ENCODE data around the gene PLEKHA6.
A peak's percentile ranks its signal among the peaks of the same experiment; 100 is the strongest.

The PLEKHA6 gene

GRCh38 chr1:204383163-204383904, 23.6 kb upstream of the PLEKHA6 start:
- no peak for DNase-seq (ENCODE audit: low read depth, low spot score)

DNA sequence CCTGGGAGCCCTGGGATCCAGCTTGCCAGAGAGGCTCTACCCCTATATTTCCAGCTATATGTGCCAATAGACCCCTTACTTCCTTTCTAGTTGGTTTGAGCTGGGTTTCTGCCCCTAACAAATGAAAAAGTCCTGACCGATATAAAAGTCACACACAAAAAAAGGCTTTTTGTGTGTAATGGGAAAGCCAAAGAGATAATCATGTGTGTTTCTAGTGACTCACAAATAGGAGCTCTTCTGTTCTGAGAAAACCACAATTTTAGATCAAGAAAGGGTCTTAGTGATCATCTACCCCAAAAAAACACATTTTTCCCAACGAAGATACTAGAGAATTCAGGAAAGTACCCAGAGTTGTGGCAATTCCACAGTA, 23.0 kb upstream of the PLEKHA6 start:
- DNase-seq (ENCODE audit: low read depth, low spot score), result no peak

GRCh38 chr1:204380293-204380831, 20.6 kb upstream of the PLEKHA6 start:
- DNase-seq (ENCODE audit: low read depth, low spot score), result no peak

- no peak for DNase-seq (ENCODE audit: low read depth, low spot score)
These were observed 18.3 kb upstream of the PLEKHA6 start for GRCh38 chr1:204377800-204378668.

GRCh38 chr1:204376919-204377799, 17.4 kb upstream of the PLEKHA6 start:
- DNase-seq (ENCODE audit: low read depth, low spot score), result no peak

- DNase-seq (ENCODE audit: low read depth, low spot score), result no peak
These were observed 16.7 kb upstream of the PLEKHA6 start for GRCh38 chr1:204376465-204376864.

DNA sequence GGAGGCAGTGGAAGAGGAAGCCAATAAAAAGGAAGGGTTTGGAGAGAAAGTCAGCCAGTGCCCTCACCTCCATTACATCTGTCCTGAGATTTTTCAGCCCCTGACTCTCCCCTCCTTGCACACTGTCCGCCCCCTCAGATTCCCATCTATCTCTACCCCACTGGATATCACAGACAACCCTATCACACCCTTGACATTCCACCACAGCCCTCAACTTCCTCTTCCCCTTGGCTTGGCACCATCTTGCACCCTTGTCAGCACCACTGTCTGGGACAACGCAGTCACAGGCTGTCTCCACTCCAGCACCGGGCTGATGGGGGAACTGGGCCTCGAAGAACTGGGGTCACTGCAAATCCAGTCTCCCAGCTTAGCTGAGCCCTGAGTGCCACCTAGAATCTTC, 14.2 kb upstream of the PLEKHA6 start:
- no peak for DNase-seq (ENCODE audit: low read depth, low spot score)

DNA sequence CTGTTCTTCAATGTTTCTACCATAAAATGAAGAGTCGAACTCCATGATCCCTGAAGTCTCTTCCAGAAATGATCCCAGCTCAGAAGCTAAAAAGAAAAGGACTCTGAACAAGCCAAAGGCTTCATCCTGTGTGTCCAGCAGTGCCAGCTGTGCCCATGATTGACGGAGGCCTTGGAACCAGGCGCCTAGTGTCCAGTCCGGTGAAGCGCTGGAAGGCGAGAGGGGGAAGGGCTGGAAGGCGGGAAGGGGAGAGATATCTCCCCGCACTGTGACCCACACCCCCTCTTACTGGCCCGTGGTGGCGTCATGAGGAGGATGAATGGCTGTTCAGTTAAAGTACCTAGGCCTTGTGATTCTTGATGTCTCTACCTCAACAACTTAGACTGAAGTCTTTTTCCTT, 10.4 kb upstream of the PLEKHA6 start:
- no peak for DNase-seq (ENCODE audit: low read depth, low spot score)

- no peak for DNase-seq (ENCODE audit: low read depth, low spot score)
These were observed 9.4 kb upstream of the PLEKHA6 start for GRCh38 chr1:204368996-204369726.

- no peak for DNase-seq (ENCODE audit: low read depth, low spot score)
These were observed 8.2 kb upstream of the PLEKHA6 start for GRCh38 chr1:204367956-204368355.

DNA sequence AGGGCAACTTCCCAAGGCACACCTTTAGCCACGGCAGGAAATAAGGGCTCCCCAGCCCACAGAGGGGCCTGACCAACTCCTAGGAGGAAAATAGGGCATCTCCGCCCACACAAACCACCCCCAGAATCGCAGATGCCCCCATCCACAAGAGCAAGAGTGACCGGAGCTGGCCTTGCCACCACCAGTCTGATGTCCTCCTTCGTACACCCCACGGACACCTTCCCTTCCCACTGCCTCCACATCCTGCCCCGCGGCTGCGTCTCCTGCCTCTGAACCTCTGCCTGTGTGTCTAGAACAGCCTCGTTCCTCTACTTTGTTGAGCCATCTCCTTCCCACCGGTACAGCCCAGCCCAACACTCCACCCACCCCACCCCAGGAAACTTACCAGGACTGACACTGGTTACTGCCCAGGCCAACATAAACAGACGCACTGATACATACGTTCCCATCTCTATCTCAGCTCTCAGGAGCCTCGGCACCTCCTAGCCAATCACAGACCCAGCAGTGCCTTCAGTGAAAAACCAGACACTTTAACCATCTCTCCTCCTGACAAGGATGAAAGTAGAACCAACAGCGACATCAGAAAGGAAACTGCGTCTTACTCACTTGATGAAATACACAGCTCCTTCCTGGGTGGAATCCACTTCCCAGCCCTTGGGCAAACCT, 7.6 kb upstream of the PLEKHA6 start:
- DNase-seq (ENCODE audit: low read depth, low spot score), result no peak

DNA sequence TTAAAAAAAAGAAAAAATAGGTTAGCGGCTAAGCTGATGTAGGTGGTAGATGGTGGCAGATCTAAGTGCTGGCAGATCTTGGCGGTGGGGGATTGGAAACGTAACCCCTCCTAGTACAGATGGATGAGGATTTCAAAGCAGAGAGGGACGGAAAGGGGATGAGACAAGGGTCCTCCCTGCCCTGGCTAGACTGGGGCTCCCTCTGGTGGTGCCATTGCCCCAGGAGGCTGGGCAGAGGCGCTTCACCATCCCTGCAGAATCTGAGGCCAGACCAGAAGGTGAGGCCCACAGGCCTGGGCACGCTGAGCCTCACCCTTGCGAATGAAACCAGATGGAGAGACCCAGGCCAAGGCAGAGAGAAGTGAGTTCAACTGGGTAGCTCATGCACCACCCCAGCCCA, 7.0 kb upstream of the PLEKHA6 start:
- no peak for DNase-seq (ENCODE audit: low read depth, low spot score)

- peak; percentile 42 for DNase-seq (ENCODE audit: low read depth, low spot score)
These were observed 3.8 kb upstream of the PLEKHA6 start for GRCh38 chr1:204363335-204364114.

DNA sequence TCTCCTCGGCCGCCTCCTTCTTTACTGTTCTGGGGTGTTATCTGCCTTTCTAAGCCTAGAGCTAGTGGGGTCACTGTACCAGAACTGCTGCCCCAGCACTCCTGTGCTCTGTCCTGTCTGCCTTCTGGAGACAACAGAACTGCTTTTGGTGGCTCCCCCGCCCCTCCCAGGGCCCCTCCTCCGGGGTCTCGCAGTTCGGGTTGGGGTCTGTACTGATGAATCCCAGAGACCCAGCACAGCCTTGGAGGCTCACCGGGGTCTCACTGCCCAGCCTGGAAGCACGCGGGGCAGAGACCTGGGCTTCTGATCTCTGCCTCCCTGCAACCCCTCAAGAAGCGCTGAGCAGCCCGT, 3.2 kb upstream of the PLEKHA6 start:
- no peak for DNase-seq (ENCODE audit: low read depth, low spot score)

- DNase-seq (ENCODE audit: low read depth, low spot score), result no peak
These were observed 2.1 kb upstream of the PLEKHA6 start for GRCh38 chr1:204361781-204362180.

DNA sequence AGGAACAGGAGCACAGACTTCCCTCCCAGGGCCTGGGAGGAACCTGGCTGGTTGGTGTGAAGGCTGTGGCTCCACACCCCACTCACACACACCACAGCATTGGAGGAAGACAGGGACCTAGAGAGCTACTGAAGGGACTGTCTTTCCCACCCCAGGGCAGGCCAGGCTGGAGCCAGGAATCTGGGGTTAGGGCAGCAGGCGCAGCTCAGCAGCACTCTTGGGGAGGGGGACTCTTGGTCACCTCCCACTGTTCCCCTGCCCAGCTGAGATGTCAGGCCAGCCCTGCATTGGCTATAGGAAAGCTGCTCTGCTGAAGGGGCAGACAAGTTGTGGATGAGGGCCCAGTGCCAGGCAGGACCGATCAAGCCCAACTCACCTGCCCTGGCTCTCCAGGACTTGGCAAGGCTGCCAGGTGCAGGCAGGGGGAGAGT, 1.6 kb upstream of the PLEKHA6 start:
- DNase-seq (ENCODE audit: low read depth, low spot score), result no peak

DNA sequence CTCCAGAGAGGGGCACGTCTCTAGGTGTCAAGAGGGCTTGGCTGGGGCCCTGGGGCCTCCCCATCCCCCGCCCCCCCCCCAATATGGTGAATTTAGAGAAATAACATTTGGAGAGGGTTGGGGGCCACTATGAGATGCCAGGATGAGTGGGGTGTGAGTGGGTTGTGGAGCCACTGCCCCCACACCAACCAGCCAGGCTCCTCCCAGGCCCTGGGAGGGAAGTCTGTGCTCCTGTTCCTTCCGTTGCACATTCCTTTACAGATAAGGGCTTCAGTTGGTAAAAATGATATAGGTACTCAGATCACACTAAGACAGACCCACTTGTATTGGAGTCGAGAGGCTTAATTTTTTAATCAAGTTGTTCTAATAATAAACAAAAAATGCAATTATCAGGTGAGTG, 585 bp upstream of the PLEKHA6 start:
- DNase-seq (ENCODE audit: low read depth, low spot score), result no peak

DNA sequence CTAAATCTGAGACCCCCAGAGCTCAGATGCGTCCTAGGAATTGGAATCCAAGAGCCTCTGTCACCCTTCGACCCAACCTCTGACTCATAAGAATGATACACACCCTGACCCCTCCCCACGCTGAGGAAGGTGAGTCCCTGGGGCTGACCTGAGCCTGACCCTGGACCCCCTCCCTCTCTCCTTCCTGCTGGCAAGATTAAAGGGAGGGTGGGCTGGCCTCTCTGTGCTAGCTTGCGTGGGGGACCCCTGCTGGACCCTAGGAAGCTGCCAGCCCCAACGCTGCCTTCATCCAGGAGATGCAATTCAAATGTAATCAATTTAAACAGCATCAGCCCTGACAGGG, 627 bp downstream of the PLEKHA6 start:
- DNase-seq (ENCODE audit: low read depth, low spot score), result no peak

- DNase-seq (ENCODE audit: low read depth, low spot score), result no peak
These were observed 1.1 kb downstream of the PLEKHA6 start for GRCh38 chr1:204358605-204359004.

Data from activated naive CD8-positive, alpha-beta T cell treated with anti-CD3 and anti-CD28 coated beads, Interleukin-2, amount 50 U/mL, for 16 hours (primary cell).